ENCODE measurements around the gene UNK.

Gene UNK

DNA sequence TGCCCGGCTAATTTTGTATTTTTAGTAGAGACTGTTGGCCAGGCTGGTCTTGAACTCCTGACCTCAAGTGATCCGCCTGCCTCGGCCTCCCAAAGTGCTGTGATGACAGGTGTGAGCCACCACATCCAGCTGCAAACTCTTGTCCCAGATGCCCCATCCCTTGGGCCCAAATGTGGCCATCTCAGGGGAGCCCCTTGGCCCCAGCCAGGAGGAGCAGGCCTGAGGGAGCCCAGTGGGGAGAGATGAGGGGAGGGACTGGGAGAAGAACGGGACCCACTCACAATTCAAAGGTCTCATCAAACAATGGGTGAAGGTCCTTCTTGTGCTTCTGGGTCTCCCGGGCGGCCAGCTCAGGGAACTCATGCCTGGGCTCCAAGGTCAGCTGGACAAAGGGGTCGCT is 45.1 kb downstream of the UNK start:
- H3K27ac ChIP-seq, result no peak overlapping the region
- TF ChIP-seq, protein P1, sequence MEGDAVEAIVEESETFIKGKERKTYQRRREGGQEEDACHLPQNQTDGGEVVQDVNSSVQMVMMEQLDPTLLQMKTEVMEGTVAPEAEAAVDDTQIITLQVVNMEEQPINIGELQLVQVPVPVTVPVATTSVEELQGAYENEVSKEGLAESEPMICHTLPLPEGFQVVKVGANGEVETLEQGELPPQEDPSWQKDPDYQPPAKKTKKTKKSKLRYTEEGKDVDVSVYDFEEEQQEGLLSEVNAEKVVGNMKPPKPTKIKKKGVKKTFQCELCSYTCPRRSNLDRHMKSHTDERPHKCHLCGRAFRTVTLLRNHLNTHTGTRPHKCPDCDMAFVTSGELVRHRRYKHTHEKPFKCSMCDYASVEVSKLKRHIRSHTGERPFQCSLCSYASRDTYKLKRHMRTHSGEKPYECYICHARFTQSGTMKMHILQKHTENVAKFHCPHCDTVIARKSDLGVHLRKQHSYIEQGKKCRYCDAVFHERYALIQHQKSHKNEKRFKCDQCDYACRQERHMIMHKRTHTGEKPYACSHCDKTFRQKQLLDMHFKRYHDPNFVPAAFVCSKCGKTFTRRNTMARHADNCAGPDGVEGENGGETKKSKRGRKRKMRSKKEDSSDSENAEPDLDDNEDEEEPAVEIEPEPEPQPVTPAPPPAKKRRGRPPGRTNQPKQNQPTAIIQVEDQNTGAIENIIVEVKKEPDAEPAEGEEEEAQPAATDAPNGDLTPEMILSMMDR (IDR thresholded peaks at IDR 0.05; ENCODE audit: low read depth, low read length, missing control alignments), result no peak
- H3K36me3 ChIP-seq (replicated peaks), result no peaks in the 10 kb centered on the region
- no peak overlapping the region for H3K4me3 ChIP-seq (ENCODE audit: low read depth, low read length)
- in situ Hi-C loops (cut with HindIII; ENCODE audit: low pct_ligation_motif_present, low sequenced_read_pairs), result no loop called here
- DNase-seq, result no peak
- H3K27me3 ChIP-seq (replicated peaks), result no peaks in the 10 kb centered on the region

DNA sequence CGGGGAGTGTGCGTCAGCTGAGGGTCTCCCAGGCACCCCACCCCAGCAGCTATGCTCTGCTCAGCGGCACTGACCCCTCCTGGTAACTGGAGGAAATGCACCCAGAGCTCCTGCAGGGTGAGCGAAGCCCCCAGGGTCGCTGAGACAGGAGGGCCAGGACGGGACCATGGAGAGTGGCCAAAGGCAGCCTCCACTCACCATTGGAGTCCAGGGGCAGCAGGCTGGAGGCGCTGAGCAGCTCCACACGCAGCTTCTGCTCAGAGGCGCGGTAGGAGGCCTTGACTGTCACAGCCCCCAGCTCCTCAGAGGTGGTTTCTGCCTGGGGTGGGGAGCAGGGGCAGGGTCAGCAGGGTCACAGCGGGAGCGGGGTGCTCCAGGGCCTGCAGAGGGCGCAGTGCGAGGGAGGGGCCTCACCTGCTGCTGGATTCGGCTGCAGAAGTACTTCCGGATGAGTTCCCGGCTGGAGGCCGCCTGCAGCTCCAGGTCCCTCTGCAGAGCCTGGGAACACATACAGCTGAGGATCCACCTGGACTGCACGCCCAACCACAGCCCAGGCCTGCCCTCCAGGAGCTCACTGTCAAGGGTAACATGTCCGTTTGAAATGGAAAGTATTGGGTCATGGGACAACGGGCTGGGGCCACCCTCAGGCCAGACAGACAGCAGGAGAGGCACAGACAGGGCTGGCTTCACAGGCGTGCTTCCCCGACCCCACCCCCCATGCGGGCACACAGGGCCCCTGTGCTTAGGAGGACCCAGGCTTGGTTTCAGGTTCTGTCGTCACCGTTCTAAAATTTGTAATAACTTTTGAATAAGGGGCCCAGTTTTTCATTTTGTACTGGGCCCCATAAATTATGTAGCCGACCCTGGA is 45.8 kb downstream of the UNK start:
- no peak overlapping the region for H3K27ac ChIP-seq
- no peaks in the 10 kb centered on the region for H3K36me3 ChIP-seq (replicated peaks)
- TF ChIP-seq, protein P1 (IDR thresholded peaks at IDR 0.05; ENCODE audit: low read depth, low read length, missing control alignments), result peak; percentile 74
- no peak overlapping the region for H3K4me3 ChIP-seq (ENCODE audit: low read depth, low read length)
- no peak for DNase-seq
- in situ Hi-C loops (cut with HindIII; ENCODE audit: low pct_ligation_motif_present, low sequenced_read_pairs), result no loop called here
- no peaks in the 10 kb centered on the region for H3K27me3 ChIP-seq (replicated peaks)

DNA sequence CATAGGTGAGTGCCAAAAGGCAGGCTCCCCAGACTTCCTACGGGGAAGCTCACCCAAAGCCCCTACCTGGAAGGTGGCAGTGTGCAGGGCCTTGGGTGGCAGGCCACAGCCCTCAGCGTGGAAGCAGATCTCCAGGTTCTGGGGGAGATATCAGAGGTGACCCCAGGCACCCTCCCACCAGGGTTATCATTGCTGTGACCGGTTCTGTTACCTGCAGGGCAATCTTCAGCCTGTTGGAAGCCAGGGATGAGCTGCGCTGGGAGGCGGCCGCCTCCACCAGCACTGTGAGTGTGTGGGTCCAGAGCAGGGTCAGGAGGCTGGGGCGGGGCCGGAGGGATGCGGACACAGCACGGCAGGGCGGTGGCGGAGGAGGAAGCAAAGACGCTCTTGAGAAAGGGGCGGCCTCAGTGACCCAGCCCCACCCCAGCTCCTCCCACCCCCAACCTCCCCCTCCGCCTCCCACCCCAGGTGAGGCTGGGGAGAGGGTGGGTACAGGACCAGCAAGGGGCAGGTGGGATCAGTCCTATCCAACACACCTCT is 46.5 kb downstream of the UNK start:
- no peak for DNase-seq
- in situ Hi-C loops (cut with HindIII; ENCODE audit: low pct_ligation_motif_present, low sequenced_read_pairs), result no loop called here
- Histone ChIP-seq H3K27ac (no peak overlapping the region), H3K4me3 (ENCODE audit: low read depth, low read length) (no peak overlapping the region), H3K36me3 (replicated peaks) (no peaks in the 10 kb centered on the region), H3K27me3 (replicated peaks) (no peaks in the 10 kb centered on the region)
- TF ChIP-seq, protein P1 (IDR thresholded peaks at IDR 0.05; ENCODE audit: low read depth, low read length, missing control alignments), result no peak

DNA sequence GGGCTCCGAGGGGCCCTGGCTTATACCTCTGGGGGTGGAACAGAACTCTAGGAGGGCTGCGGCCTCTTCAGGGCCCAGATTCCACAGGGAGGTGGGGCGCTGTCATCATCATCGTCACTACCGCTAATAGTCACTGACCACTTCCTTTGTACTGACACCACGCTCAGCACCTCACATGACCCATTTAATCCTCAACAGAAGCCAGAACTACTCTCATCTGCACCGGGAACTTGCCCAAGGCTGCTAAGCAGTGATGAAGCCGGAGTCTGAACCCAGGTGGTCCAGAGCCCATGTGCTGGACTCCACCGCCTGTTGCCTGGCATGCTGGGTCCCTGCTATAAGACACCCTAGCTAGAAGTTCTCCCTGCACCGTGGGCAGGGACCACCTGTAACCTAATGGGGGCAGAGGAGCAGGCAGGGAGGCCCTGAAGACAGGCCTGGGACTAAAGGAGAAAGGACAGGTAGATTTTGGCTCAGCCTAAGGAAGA is 47.6 kb downstream of the UNK start:
- H3K27ac ChIP-seq, result peak overlapping the region; percentile 19
- TF ChIP-seq, protein P1 (IDR thresholded peaks at IDR 0.05; ENCODE audit: low read depth, low read length, missing control alignments), result no peak
- no peaks in the 10 kb centered on the region for H3K27me3 ChIP-seq (replicated peaks)
- peak; percentile 77 for DNase-seq
- H3K4me3 ChIP-seq (ENCODE audit: low read depth, low read length), result no peak overlapping the region
- in situ Hi-C loops (cut with HindIII; ENCODE audit: low pct_ligation_motif_present, low sequenced_read_pairs), result no loop called here
- H3K36me3 ChIP-seq (replicated peaks), result no peaks in the 10 kb centered on the region

DNA sequence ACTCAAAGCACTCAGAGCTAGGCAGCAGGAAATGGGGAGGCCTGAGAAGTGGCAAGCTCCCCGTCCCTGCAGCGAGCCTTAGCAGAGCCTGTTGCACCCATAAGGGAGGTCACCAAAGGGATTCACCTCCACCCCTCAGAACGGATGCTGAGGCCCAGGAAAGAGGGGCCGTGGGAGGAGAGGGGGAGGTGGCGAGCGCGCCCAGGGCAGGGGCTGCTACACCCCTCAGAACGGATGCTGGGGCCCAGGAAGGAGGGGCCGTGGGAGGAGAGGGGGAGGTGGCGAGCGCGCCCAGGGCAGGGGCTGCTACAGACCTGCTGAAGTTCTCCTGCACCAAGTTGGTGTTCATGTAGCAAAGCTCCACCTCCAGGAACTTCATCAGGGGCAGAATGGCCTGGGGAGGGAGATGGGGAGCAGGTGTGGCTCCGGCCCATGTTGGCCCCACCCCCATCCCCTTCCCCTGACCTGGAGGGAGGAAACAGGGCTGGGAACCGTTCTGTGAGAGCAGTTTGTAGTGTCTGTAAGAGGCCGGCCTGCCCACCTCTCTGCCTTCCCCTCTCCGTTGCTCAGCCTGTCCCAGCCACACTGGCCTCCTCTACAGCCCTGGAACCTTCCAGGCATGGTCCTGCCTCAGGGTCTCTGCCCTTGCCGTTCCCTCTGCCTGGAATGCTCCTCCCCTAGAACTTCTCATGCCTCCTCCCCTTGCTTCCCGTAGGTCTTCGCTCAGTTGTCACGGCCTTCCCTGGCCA is 48.2 kb downstream of the UNK start:
- H3K27ac ChIP-seq, result no peak overlapping the region
- TF ChIP-seq, protein P1 (IDR thresholded peaks at IDR 0.05; ENCODE audit: low read depth, low read length, missing control alignments), result no peak
- no peaks in the 10 kb centered on the region for H3K27me3 ChIP-seq (replicated peaks)
- DNase-seq, result no peak
- H3K4me3 ChIP-seq (ENCODE audit: low read depth, low read length), result no peak overlapping the region
- in situ Hi-C loops (cut with HindIII; ENCODE audit: low pct_ligation_motif_present, low sequenced_read_pairs), result no loop called here
- H3K36me3 ChIP-seq (replicated peaks), result no peaks in the 10 kb centered on the region
